ENCODE measurements around the gene NLRX1.
A peak's percentile ranks its signal among the peaks of the same experiment; 100 is the strongest.
"Not testable (repeated sequence)": the region's sequence is repeated elsewhere in the genome, so short reads cannot be mapped to it uniquely, and the experiment has no call there.

Gene NLRX1

DNA sequence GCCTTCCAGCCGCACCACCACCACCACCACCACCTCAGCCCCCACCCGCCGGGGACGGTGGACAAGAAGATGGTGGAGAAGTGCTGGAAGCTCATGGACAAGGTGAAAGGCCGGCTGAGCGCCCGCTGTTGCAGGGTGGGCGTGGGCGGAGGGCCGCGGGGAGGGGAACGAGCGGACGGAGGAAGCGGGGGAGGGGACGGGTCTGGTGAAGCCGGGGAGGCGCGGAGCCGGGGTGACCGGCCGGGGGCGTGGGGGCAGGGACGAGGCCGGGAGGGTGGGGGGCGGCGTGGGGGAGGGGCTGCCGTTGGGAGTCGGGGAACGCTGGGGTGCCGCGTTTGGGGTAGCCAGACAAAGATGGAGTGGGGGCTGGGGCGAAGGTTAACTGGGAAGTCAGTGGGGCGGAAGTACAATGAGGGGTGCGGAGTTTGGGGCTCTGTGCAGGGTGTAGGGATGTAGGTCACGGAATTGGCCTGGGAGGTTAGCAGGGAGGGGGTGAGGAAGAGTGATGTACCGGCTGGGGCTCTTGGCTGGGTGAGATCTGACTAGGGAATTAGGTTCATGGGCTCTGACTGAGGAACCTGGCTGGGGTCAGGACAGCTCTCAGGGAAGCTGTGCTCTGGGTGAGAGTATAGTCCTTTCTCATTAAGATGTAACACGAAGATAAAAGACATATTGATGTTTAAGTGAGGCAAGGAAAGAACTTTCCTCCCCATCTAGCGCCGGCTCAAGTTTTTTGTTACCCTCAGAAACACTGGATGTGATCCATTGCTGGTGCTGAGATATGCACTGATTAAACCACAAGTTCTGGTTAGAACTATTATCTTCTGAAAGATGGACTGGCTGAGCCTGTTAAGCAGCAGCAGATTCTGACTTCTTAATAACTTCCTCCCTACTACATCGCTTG is 38.2 kb downstream of the NLRX1 start:
- peak in 1 of 2 donors; percentile 2 for DNase-seq (ENCODE audit: low read depth in 2 of 2)

DNA sequence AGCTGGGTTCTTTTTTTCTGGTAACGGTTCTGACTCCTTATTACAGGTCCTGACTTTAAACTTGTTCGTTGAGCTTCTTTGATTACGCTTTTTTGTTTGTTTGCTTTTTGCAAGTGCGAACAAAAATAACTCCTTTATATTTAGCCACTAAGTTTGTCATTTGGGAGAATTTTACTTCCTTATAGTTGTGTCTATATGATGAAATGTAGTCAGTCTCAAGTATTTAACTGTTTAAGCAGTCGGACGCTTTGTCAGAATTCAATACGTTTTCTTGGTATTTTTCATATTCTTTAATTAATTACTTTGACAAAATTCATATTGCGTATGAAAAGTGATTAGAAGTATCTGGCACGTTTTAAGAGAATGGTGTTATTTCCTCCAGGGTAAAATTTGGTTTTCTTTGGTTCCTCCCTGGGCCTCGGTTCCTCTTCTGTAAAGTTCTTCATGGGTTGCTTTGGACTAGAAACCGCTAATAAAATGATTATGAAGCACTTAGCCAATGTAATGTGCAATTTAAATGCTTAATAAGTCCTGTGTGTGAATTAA is 39.0 kb downstream of the NLRX1 start:
- DNase-seq (ENCODE audit: low read depth in 2 of 2) = no peak

DNA sequence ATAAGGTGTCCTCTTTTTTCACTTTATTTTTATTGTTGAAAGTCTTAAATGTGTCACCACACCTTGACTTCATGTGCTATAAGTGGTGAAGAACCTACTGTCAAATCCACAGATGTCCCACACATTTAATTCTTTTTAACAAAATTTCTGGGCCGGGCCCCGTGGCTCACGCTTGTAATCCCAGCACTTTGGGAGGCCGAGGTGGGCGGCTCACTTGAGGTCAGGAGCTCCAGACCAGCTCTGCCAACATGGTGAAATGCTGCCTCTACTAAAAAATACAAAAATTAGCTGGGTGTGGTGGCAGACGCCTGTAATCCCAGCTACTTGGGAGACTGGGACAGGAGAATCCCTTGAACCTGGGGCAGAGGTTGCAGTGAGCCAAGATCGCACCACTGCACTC is 40.7 kb downstream of the NLRX1 start:
- no peak for DNase-seq (ENCODE audit: low read depth in 2 of 2)

DNA sequence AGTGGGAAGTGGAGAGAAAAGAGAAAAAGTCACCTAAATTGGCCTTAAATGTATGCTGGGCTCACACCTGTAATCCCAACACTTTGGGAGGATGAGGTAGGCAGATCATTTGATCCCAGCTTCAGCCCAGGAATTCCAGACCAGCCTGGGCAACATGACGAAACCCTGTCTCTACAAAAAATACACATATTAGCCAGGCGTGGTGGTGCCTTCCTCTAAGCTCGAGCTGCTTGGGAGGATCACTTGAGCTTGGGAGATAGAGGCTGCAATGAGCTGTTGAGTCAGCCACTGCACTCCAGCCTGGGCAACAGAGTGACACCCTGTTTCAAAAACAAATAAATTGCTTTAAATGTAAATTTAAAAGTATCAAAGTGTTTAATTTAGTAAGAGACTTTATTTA is 41.5 kb downstream of the NLRX1 start:
- DNase-seq (ENCODE audit: low read depth in 2 of 2) = no peak

DNA sequence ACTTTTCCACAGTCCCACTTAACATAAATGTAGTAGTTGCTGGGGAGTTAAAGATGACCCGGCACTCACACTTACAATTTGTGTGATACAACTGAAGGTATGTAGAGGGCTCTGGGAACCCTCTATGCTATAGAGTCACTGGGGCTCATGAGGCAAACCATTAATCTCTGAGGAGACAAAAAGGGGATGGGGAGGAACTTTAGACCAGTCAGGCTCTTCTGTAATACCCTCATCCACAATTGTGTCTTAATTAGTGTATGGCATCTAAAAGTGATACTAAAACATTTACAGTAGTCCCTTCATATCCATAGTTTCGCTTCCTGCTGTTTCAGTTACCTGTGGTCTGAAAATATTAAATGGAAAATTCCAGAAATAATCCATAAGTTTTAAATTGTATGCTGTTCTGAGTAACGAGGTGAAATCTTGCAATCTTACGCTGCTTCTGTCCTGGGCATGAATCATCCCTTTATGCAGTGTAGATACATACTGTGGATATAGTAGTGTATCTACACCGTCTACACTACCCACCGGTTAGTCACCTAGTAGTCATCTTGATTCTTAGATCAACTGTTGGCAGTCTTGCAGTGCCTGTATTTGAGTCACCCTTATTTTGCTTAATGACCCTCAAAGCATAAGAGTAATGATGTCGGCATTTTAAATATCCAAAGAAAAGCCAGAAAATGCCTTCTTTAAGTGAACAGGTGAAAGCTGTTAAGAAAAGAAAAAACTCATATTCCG is 49.8 kb downstream of the NLRX1 start:
- no peak for DNase-seq (ENCODE audit: low read depth in 2 of 2)

DNA sequence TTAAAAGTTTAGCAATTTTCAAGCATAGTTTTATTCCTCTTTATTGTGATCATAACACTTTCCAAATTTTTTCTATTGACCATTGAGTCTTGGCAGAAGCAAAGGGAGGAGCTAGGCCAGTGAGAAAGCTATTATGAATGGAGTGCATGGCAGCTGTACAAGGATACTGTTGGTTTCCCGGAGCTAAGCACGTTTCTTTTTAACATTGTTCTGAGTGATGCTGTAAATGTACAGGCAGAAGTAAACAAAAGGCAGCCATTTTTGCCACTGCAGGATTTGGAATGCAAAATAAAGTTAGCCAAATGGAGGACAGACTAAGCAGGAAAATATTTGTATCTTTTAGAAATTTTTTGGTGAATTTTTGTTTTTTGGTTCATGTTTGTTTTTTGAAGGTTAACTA is 53.8 kb downstream of the NLRX1 start:
- DNase-seq (ENCODE audit: low read depth in 2 of 2) = no peak

DNA sequence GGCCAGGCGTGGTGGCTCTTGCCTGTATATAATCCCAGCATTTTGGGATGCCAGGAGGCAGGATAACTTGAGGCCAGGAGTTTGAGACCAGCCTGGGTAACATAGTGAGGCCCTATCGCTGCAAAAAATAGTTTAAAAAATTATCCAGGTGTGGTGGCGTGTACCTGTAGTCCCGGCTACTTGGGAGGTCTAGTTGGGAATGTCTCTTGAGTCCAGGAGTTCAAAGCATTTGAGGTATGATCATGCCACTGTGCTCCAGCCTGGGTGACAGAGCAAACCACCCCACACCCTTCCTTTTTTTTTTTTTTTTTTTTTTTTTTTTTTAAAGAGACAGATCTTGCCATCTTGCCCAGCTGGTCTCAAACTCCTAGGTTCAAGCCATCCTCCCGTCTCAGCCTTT is 54.4 kb downstream of the NLRX1 start:
- DNase-seq (ENCODE audit: low read depth in 2 of 2) = no peak

DNA sequence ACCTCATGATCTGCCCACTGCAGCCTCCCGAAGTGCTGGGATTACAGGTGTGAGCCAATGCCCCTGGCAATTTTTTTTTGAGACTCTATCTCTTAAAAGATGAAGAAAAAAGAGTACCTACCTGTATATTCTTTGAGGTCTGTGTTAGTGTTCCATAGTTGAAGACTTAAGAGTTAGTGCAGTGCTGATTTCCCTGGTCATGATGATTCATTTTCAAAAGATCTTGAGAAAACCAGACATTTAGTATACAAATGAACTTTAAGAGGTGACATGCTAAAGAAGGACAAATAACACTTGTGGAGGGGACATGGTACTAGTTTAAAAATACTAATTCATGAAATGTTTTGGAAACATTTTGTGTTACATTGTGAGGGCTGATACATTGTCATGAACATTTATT is 55.3 kb downstream of the NLRX1 start:
- no peak for DNase-seq (ENCODE audit: low read depth in 2 of 2)

DNA sequence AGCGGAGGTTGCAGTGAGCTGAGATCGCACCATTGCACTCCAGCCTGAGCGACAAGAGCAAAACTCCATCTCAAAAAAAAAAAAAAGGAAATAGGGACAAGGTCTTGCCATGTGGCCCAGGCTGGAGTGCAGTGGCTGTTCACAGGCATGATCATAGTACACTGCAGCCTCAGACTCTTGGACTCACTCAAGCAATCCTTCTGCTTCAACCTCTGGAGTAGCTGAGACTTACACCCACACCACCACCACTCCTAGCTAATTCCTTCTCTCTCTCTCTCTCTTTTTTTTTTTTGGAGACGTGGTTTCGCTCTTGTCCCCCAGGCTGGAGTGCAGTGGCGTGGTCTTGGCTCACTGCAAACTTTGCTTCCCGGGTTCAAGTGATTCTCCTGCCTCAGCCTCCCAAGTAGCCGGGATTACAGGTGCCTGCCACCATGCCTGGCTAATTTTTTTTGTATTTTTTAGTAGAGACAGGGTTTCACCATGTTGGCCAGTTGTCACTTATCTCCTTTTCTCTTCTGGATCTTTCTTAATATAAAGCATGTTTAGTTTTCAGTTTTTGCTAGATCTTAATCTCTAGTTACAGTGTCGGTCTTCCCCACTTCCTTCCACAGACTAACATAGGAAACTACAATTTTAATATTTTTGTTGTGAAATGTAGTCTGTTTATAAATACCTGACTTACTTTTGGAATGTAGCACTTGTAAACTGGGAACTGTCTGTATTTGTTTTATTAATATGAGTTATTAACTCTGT is 60.2 kb downstream of the NLRX1 start:
- not testable (repeated sequence) for DNase-seq (ENCODE audit: low read depth in 2 of 2)

DNA sequence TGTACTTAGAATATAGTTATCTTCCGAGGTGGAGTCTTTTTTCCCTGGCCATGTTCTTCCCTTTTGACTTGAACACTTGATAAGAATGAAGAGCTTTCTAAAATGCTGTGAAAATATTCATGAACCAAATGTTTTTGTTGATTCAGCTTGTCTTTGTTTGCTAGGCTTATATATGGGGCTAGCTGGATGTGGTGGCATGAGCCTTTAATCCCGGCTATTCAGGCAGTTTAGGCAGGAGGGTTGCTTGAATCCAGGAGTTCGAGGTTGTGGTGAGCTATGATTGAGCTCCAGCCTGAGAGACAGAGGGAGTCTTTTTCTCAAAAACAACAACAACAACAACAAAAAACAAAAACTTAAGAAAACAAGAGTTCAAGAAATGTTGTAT is 60.8 kb downstream of the NLRX1 start:
- no peak for DNase-seq (ENCODE audit: low read depth in 2 of 2)

DNA sequence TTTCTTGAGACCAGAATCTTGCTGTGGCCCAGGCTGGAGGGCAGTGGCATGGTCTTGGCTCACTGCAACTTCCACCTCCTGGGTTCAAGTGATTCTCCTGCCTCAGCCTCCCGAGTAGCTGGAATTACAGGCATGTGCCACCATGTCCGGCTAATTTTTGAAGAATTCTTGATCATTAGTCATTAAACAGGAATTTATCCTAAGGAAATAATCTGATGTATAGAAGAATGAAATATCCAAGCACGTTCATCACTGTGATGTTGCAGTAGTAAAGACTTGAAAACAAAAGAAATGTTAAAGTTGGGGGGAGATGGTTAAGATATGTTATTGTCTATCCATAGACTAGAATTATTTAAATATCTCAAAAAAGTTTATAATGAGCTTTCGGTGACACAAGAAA is 61.2 kb downstream of the NLRX1 start:
- no peak for DNase-seq (ENCODE audit: low read depth in 2 of 2)
